A549 (cell line): ENCODE data around the gene MAD1L1. TPM values are rescaled to one million over a fixed set of nuclear protein-coding genes. Genes with fewer than 3 reads are reported as not detected.
"Not testable (repeated sequence)": the region's sequence is repeated elsewhere in the genome, so short reads cannot be mapped to it uniquely, and the experiment has no call there.

ENCODE experiments used
- ATAC-seq, 2 experiments: fragments of 200-7000 bp in 1 of 2; fragments of >200 bp in 1 of 2; cut with Nextera tagmentation in 1 of 2; cut with Tn5 transposase in 1 of 2; 3 replicates each; pipeline versions ENCODE4 v1.8.0 to v1.9.1; 2018 to 2020; ENCODE audit warnings: mild to moderate bottlenecking in 1 of 2, moderate library complexity in 1 of 2
- CTCF ChIA-PET: fragments of 300-600 bp; sonication (Branson Sonifier 250); formaldehyde crosslinking; extraction: SDS; loops from one replicate; lab custom pipeline; 2021; ENCODE audit warnings: antibody characterized with exemption, inconsistent platforms; lab: Yijun Ruan, JAX
- POLR2A ChIA-PET: fragments of 350-600 bp; formaldehyde crosslinking; extraction: SDS; loops from one replicate; lab custom pipeline; 2021; ENCODE audit warnings: antibody characterized with exemption, inconsistent platforms; lab: Yijun Ruan, JAX
- DNase-seq, 2 experiments: peaks; one replicate each; pipeline versions ENCODE4 v3.0.0 to v3.0.0-alpha.2; 2011 to 2016; ENCODE audit warnings: low read depth in 1 of 2, low spot score in 1 of 2
- FAIRE-seq: peaks from 2 replicates; lab custom pipeline; 2011; peaks lifted over from hg19 to GRCh38; lab: Jason Lieb, UNC
- H3K27ac ChIP-seq, 2 experiments: fragments of >200 bp; sonication (Bioruptor Twin); formaldehyde crosslinking; 3 replicates each; pipeline ENCODE4 v1.5.1; 2016 to 2017
- H3K4me1 ChIP-seq: fragments of >200 bp; sonication (Bioruptor Twin); formaldehyde crosslinking; 3 replicates; pipeline ENCODE4 v1.6.1; 2016
- H3K4me2 ChIP-seq: fragments of >200 bp; sonication (Bioruptor Twin); formaldehyde crosslinking; 3 replicates; pipeline ENCODE4 v1.6.1; 2016
- H3K4me3 ChIP-seq: fragments of >200 bp; sonication (Bioruptor Twin); formaldehyde crosslinking; 3 replicates; pipeline ENCODE4 v1.5.1; 2016
- H3K9me3 ChIP-seq: fragments of >200 bp; sonication (Bioruptor Twin); formaldehyde crosslinking; 3 replicates; pipeline ENCODE4 v1.6.1; 2016
- ATOH8 ChIP-seq: fragments of 250-450 bp; sonication (Bioruptor Pico); IDR thresholded peaks from 2 replicates; pipeline ENCODE4 v1.5.0; 2020; ENCODE audit warnings: low read depth, mild to moderate bottlenecking, moderate library complexity
- BCL3 ChIP-seq: fragments of >200 bp; sonication (Bioruptor Twin); formaldehyde crosslinking; IDR thresholded peaks from 3 replicates; pipeline ENCODE4 v1.6.1; 2016
- BHLHE40 ChIP-seq: IDR thresholded peaks from 2 replicates; pipeline ENCODE4 v1.6.1; 2012; ENCODE audit warnings: low read depth, low read length, inconsistent platforms
- CBX2 ChIP-seq: fragments of 200-600 bp; sonication (generic); IDR thresholded peaks from 2 replicates; pipeline ENCODE4 v1.6.1; 2016; ENCODE audit warnings: low read depth, mild to moderate bottlenecking, borderline replicate concordance
- CTCF ChIP-seq: fragments of >200 bp; sonication (Bioruptor Twin); formaldehyde crosslinking; IDR thresholded peaks from 3 replicates; pipeline ENCODE4 v1.5.1; 2016
- EHF ChIP-seq: fragments of 250-450 bp; sonication (Bioruptor Pico); IDR thresholded peaks from 2 replicates; pipeline ENCODE4 v1.5.0; 2020; ENCODE audit warnings: mild to moderate bottlenecking
- FOSL2 ChIP-seq, 2 experiments: fragments of 450-650 bp in 1 of 2; fragments of >200 bp in 1 of 2; sonication (Bioruptor Twin) in 1 of 2; formaldehyde crosslinking; IDR thresholded peaks; 2 replicates each; pipeline versions ENCODE4 v1.5.0 to v1.6.1; 2016 to 2020; ENCODE audit warnings: mild to moderate bottlenecking in 1 of 2, moderate library complexity in 1 of 2
- GATA3 ChIP-seq: IDR thresholded peaks from 2 replicates; pipeline ENCODE4 v1.6.1; 2012; ENCODE audit warnings: borderline replicate concordance
- HES2 ChIP-seq: fragments of >200 bp; sonication (Bioruptor Twin); formaldehyde crosslinking; IDR thresholded peaks from 2 replicates; pipeline ENCODE4 v1.6.1; 2016
- HOXA7 ChIP-seq: fragments of 250-450 bp; sonication (Bioruptor Pico); IDR thresholded peaks from 2 replicates; pipeline ENCODE4 v1.5.0; 2020; ENCODE audit warnings: mild to moderate bottlenecking, moderate library complexity
- HOXB13 ChIP-seq: fragments of 250-450 bp; sonication (Bioruptor Pico); IDR thresholded peaks from 2 replicates; pipeline ENCODE4 v1.5.0; 2020; ENCODE audit warnings: low read depth, mild to moderate bottlenecking, moderate library complexity
- JUNB ChIP-seq: fragments of >200 bp; sonication (Bioruptor Twin); formaldehyde crosslinking; IDR thresholded peaks from 2 replicates; pipeline ENCODE4 v1.6.1; 2016
- MAZ ChIP-seq: fragments of 150-350 bp; IDR thresholded peaks from 2 replicates; pipeline ENCODE4 v1.6.1; 2014; ENCODE audit warnings: antibody characterized with exemption, low read depth, low read length, borderline replicate concordance
- NR3C1 ChIP-seq: fragments of >200 bp; sonication (Bioruptor Twin); formaldehyde crosslinking; IDR thresholded peaks from 3 replicates; pipeline ENCODE4 v1.6.1; 2017
- PBX3 ChIP-seq: IDR thresholded peaks from 2 replicates; pipeline ENCODE4 v1.6.1; 2012
- RARB ChIP-seq: fragments of 250-450 bp; sonication (Bioruptor Pico); IDR thresholded peaks from 2 replicates; pipeline ENCODE4 v1.8.0; 2021; ENCODE audit warnings: mild to moderate bottlenecking, moderate library complexity
- RCOR1 ChIP-seq: fragments of 150-350 bp; IDR thresholded peaks from 2 replicates; pipeline ENCODE4 v1.6.1; 2014; ENCODE audit warnings: antibody characterized with exemption, low read length, low read depth
- RFX5 ChIP-seq: fragments of 450-650 bp; IDR thresholded peaks from 2 replicates; pipeline ENCODE4 v1.7.1; 2014; ENCODE audit warnings: antibody characterized with exemption, mild to moderate bottlenecking, moderate library complexity
- SMC3 ChIP-seq: fragments of >200 bp; sonication (Bioruptor Twin); formaldehyde crosslinking; IDR thresholded peaks from 3 replicates; pipeline ENCODE4 v1.6.1; 2018; ENCODE audit warnings: inconsistent platforms
- SREBF2 ChIP-seq: fragments of 450-650 bp; IDR thresholded peaks from 2 replicates; pipeline ENCODE4 v1.6.1; 2014; ENCODE audit warnings: mild to moderate bottlenecking, moderate library complexity
- TP53 ChIP-seq: fragments of 250-450 bp; sonication (Bioruptor Pico); IDR thresholded peaks from 2 replicates; pipeline ENCODE4 v1.5.0; 2021; ENCODE audit warnings: mild to moderate bottlenecking, moderate library complexity
- WGBS: methylation state at CpG from one replicate; pipeline ENCODE4 v1.1.6; 2017; ENCODE audit errors: missing lambda C conversion rate; 5-methylcytosine and 5-hydroxymethylcytosine counted together
- polyA plus RNA-seq, 4 experiments: library from polyadenylated mRNA; depleted of rRNA in 3 of 4; stranded (reverse); fragments of >200 nt; fragmentation: RNase III in 1 of 4; extraction: RNeasy Plus Mini Kit Qiagen cat#74134 plus additional on column Dnase treatment in 1 of 4; gene quantifications; 2 replicates in 3 of 4; 3 replicates in 1 of 4; pipeline ENCODE4 v1.2.3, GENCODE V29; 2011 to 2017

The MAD1L1 gene
- polyA plus RNA-seq, 2 of the 4 experiments (the other 2 are of a cell fraction) = 13.6 to 16.6 TPM

- TF ChIP-seq HOXA7 (CRISPR knock-in tag) (no peak), JUNB (no peak), HES2 (no peak), TP53 (CRISPR knock-in tag) (no peak)
Observed at GRCh38 chr7:1842321-1843221, 390.2 kb downstream of the MAD1L1 start (continued).

- H3K4me3 ChIP-seq, FAIRE-seq, H3K9me3 ChIP-seq, H3K27ac ChIP-seq, ATAC-seq, DNase-seq, H3K4me1 ChIP-seq, POLR2A ChIA-PET, H3K4me2 ChIP-seq: not testable (repeated sequence)
- CTCF ChIA-PET = interaction anchor here (1.1 kb wide), 1 partner anchor 32 kb away, joined by 3 read pairs; no protein-coding TSS in a partner anchor
- 86% methylated on average over 29 of the region's 40 CpGs for WGBS
Observed at GRCh38 chr7:1841286-1842021, 391.3 kb downstream of the MAD1L1 start.

- H3K27ac ChIP-seq, H3K4me2 ChIP-seq, CTCF ChIA-PET, DNase-seq, POLR2A ChIA-PET, ATAC-seq, FAIRE-seq, H3K4me3 ChIP-seq, H3K4me1 ChIP-seq, H3K9me3 ChIP-seq: not testable (repeated sequence)
- 87% methylated on average over 15 of the region's 18 CpGs for WGBS
Observed at GRCh38 chr7:1840744-1841143, 392.0 kb downstream of the MAD1L1 start.

GRCh38 chr7:1839701-1840100 lies 393.0 kb downstream of the MAD1L1 start:
- no peak for FAIRE-seq
- Histone ChIP-seq H3K4me1 (no peaks in the 10 kb centered on the region), H3K27ac (no peak overlapping the region), H3K4me2 (no peak overlapping the region), H3K4me3 (no peak overlapping the region), H3K9me3 (no peaks in the 10 kb centered on the region)
- WGBS = 78% methylated on average over 10 of the region's 14 CpGs
- no peak for ATAC-seq
- no peak for DNase-seq
- TF ChIP-seq NR3C1 = no peak
- TF ChIP-seq CBX2 = no peak
- TF ChIP-seq FOSL2 (IDR thresholded peaks at IDR 0.05) = no peak
- no peak for TF ChIP-seq FOSL2 (CRISPR knock-in tag; IDR thresholded peaks at IDR 0.05)
- no peak for TF ChIP-seq JUNB
- TF ChIP-seq HOXA7 (CRISPR knock-in tag) = no peak
- no peak for TF ChIP-seq CTCF
- no peak for TF ChIP-seq RCOR1
- no peak for TF ChIP-seq TP53 (CRISPR knock-in tag)
- no peak for TF ChIP-seq HOXB13 (CRISPR knock-in tag)
- no peak for TF ChIP-seq EHF
- no peak for TF ChIP-seq RFX5
- no peak for TF ChIP-seq ATOH8 (CRISPR knock-in tag)
- no peak for TF ChIP-seq BHLHE40
- no peak for TF ChIP-seq SREBF2
- TF ChIP-seq GATA3 = no peak
- TF ChIP-seq PBX3 = no peak
- no peak for TF ChIP-seq RARB (CRISPR knock-in tag)
- no peak for TF ChIP-seq BCL3
- TF ChIP-seq SMC3 = no peak
- TF ChIP-seq MAZ = no peak
- ChIA-PET POLR2A (no interaction called here), CTCF (no interaction called here)

GRCh38 chr7:1838911-1839531 lies 393.7 kb downstream of the MAD1L1 start:
- DNase-seq, H3K4me1 ChIP-seq, H3K4me2 ChIP-seq, ATAC-seq, H3K4me3 ChIP-seq, H3K27ac ChIP-seq, POLR2A ChIA-PET, FAIRE-seq, H3K9me3 ChIP-seq: not testable (repeated sequence)
- WGBS = 89% methylated on average over 9 of the region's 21 CpGs
- CTCF ChIA-PET = interaction anchor here (0.6 kb wide), 1 partner anchor 9 kb away, joined by 3 read pairs; no protein-coding TSS in a partner anchor
